ENCODE results near the gene EARS2.

Gene EARS2

GRCh38 chr16:23508589-23509440 is 48.3 kb downstream of the EARS2 start:
- peak overlapping the region; percentile 78 for H3K4me3 ChIP-seq (ENCODE audit: low read depth, low read length)

DNA sequence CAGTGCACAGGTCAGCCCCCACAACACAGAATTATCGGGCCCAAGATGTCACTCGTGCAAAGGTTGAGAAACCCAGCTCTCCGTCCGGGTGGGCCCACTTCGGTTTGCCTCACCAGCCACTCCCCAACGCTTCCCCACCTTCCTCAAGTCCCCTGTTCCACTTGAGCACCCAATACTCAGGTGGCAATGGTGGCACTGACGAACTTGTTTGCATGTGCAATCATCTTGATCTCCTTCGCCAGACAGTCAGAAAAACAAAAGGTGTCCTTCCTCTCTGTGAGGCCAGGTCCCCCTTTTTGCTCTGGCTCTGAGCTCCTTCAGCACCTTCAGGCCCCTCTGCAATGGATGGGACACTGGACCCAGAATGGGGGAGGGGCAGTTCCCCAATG is 50.5 kb downstream of the EARS2 start:
- no peak overlapping the region for H3K4me3 ChIP-seq (ENCODE audit: low read depth, low read length)

- no peak overlapping the region for H3K4me3 ChIP-seq (ENCODE audit: low read depth, low read length)
These were observed 51.2 kb downstream of the EARS2 start for GRCh38 chr16:23505671-23506605.

DNA sequence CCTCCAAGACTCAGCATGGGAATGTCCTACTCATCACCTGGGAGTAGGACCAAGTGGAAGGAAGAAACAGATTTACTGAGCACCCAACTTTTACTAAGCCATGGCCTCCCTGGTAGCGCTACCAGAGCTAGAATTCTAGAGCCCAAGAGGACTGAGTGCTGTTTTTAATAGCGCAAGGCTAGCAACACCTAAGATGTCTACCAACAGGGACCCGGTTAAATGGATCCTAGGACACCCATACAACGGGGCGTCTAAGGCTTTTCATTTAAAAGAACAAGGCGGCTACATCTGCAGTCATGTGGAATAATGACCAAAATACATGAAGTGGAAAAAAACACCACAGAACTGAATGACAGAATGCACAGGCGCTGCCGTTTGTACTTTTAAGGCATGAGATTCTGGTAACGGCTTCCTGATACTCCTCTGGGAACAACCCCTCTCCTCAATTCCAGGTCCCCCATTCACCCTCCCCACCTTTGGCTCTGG is 51.9 kb downstream of the EARS2 start:
- no peak overlapping the region for H3K4me3 ChIP-seq (ENCODE audit: low read depth, low read length)

- H3K4me3 ChIP-seq (ENCODE audit: low read depth, low read length) = no peak overlapping the region
These were observed 52.5 kb downstream of the EARS2 start for GRCh38 chr16:23504453-23505179.

DNA sequence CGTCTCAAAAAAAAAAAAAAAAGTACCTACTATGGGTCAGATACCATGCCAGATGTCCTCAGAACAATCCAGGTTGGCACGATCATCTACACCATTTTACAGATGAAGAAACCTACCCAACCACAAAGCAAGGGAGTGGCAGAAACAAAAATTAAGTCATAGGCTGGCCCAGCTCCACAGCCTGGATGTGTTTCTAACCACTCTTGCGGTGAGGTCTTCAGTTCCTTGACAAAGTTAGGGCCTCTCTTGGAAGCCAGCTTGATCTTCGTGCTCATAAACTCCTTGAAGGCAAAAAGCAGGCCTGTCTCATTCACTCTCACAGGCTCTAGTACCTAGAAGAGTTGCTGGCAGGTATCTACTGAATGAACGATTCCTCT is 53.1 kb downstream of the EARS2 start:
- H3K4me3 ChIP-seq (ENCODE audit: low read depth, low read length) = no peak overlapping the region

DNA sequence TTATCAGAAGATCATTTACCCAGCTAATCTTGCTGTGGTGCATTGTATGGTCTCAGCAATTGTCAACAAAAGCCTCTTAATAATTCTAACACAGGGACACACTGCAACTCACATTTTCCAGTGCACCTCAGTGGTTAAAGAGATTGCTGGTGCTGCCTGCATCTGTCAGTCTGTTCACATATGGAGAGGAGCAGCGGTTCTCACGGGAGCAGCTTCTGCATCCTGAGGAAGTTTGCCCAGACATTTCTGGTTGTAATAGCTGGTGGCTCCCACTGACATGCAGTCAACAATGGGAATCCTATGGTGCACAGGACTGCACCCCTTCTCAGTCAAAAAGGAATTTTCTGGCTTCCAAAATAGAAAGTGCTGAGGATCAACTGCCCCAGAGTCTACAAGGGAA is 54.7 kb downstream of the EARS2 start:
- no peak overlapping the region for H3K4me3 ChIP-seq (ENCODE audit: low read depth, low read length)

DNA sequence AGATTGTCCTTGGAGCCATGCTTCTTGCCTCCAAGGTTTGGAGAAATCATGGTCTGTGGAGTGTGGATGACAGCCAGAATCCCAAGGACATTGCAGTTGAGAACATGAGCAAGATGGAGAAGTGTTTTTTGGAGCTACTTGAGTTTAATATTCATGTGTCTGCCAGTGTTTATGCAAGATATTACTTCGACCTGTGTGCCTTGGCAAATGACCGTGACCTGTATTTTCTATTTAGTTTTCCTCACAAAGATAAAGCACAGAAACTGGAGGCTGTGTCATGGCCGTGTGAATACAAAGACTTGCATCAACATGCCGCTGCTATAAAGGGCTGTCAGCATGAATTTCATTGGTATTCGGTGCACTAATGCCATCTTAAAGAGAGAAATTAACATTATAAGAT is 55.9 kb downstream of the EARS2 start:
- H3K4me3 ChIP-seq (ENCODE audit: low read depth, low read length) = no peak overlapping the region

- no peak overlapping the region for H3K4me3 ChIP-seq (ENCODE audit: low read depth, low read length)
These were observed 56.3 kb downstream of the EARS2 start for GRCh38 chr16:23500862-23501225.

GRCh38 chr16:23500212-23500861 is 56.8 kb downstream of the EARS2 start:
- H3K4me3 ChIP-seq (ENCODE audit: low read depth, low read length) = no peak overlapping the region

DNA sequence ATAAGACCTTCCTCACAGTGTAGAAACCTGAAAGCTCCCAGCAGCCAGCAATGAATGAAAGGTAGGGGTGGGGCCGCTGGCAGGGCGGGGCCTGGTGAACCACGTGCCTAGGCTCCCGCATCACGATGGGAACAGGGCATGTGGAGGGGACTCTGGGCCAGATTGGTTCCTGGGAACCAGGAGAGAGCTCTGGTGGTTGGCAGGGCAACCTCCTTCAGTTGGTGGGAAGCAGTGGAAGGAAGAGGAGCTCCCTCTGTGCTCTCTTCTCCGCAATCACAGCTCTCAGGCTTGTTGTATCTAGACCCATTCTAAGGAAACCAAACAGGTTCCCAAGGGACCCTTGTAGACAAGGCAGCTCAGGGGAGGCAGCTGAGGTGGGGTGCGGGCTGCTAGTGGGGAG is 57.3 kb downstream of the EARS2 start:
- H3K4me3 ChIP-seq (ENCODE audit: low read depth, low read length) = no peak overlapping the region

DNA sequence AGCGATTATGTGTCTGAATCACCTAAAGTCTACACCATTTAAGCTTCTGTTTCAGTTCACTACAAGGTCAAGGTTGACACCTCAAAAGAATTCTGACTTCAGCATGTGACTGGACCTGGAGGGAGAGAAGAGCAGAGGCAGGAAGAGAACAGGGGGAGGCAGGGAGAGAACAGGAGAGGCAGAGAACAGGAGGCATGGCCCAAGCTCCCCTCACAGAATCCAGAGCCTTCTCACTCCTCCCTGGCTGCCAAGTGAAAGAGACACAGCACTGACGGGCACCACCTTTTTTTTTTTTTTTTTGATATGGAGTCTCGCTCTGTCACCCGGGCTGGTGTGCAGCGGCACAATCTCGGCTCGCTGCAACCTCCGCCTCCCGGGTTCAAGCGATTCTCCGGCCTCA is 58.3 kb downstream of the EARS2 start:
- H3K4me3 ChIP-seq (ENCODE audit: low read depth, low read length) = no peak overlapping the region

DNA sequence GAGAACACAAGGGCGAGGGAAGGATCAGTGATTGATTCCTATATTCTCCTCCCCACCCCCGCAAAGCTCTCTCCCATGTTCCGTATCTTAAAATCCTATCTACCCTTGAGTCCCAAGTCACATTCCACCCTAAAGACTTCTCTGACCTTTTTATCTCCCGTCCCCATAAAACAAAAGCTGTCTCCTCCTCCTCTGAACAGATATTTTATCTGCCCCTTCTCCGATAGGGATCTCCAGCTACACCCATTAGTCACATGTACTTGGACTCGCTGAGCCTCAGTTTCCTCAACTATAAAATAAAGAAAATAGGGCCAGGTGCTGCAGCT is 59.6 kb downstream of the EARS2 start:
- no peak overlapping the region for H3K4me3 ChIP-seq (ENCODE audit: low read depth, low read length)

DNA sequence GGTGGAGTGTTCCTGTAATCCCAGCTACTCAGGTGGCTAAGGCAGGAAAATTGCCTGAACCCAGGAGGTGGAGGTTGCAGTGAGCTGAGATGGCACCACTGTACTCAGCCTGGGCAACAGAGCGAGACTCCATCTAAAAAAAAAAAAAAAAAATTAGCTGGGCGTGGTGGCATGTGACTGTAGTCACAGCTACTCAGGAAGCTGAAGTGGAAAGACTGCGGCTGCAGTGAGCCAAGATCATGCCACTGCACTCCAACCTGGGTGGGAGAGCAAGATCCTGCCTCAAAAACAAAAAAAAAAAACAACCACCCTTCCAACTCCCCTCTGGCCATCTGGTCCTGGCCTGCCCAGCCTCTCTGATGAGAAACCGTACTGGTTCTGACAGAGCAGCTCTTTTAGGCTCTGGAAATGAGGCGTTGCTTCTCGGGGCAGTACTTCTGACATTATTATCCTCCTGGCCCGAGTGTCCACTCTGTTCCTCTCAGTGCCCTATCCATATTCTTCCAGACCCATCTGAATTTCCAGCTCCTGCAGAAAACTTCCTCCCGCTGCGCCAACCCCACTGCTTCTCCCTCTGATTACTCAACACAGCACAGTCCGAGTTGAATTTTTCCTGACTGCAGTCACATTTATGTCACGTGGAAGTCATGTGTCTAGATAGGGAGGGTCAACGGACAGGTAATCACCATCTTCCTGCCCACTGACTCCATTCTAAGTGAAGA is 60.2 kb downstream of the EARS2 start:
- H3K4me3 ChIP-seq (ENCODE audit: low read depth, low read length) = no peak overlapping the region

- no peak overlapping the region for H3K4me3 ChIP-seq (ENCODE audit: low read depth, low read length)
These were observed 61.5 kb downstream of the EARS2 start for GRCh38 chr16:23495671-23496070.

DNA sequence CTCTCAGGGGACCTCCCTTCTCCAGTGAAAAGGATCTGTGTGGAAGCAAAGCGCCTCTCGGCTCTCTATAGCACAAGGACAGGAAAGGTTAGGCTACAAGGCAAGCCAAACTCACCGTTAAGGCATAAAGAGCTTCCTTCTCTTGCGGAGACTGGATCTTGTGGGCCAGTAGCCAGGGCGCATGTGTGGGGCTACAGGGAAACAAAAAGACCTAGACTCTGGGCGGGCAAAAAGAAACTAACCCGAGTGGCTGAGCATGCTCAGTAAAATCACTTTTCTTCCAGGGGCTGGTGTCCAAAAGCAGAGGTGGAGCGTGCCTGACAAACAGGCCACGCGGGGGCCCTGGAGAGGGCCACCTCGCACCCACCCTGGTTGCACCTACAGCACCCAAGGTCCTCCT is 63.0 kb downstream of the EARS2 start:
- no peak overlapping the region for H3K4me3 ChIP-seq (ENCODE audit: low read depth, low read length)

DNA sequence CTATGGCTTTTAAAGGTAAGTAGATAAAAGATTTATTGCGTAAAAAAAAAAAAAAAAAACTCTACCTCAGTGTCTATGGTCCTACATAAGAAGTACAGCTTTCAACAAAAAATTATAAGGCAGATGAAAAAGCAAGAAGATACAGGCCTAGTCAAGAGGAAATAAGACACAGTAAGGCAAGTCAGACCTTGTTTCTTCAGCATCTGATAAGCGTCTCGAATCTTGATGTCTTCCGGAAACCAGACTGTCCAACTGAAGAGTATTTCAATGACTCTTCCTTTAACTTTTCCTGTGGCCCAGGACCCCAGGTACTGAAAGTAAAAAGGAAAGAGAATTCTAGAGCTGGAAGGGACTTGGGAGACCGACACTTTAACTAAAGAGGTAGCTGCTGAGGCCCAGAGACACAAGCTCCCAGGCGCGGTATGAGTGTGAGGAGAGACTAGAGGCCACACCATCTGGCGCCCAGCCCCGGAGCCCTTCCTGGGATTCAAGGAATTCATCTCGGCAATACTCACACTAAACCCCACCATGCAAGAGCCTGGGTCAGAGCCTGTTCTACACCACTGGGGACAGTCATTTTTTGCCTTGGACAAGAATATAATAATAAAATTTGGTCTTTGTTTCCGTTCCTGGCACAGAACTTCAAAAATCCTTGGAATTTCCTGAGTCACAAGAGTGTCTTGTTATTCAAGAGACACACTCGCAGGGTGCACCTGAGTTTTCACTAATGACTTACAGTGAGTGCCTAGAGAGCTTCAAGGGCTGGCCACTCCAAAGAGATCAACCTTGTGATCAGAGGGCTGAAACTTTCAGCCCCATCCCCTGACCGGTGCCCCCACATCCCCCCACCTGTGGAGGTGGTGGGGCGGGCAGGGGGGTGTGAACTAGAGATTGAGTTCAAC is 65.4 kb downstream of the EARS2 start:
- H3K4me3 ChIP-seq (ENCODE audit: low read depth, low read length) = no peak overlapping the region

- H3K4me3 ChIP-seq (ENCODE audit: low read depth, low read length) = no peak overlapping the region
These were observed 70.7 kb downstream of the EARS2 start for GRCh38 chr16:23486480-23486879.

DNA sequence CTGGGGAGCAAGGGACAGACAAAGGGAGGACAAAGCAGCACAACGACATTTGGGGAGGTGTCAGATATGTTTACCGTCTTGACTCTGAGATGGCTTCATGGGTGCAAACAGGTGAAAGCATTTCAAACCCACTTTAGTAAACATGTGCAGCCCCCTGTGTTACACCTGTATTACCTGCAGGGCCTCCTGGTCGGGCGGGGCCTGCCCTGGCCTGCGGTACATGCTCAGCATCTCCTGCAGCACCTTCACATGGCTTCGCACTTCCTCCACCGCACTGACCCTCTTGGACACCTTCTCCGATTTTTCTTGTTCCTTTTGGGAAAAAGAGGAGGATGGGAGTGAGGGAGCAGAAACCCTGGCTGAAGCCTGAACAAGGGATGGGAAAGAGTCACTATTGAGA is 71.3 kb downstream of the EARS2 start:
- H3K4me3 ChIP-seq (ENCODE audit: low read depth, low read length) = no peak overlapping the region

All from iPS-11a (cell line).